Loucy (cell line): ENCODE measurements around the gene SMIM14.
"Not testable (repeated sequence)": the region's sequence is repeated elsewhere in the genome, so short reads cannot be mapped to it uniquely, and the experiment has no call there.

Experiments
- H2AFZ ChIP-seq: fragments of 200-600 bp; sonication (generic); 2 replicates; pipeline ENCODE4 v1.6.0; 2016; ENCODE audit warnings: antibody characterized with exemption, mild to moderate bottlenecking, low read length, moderate library complexity
- H3F3A ChIP-seq: fragments of 200-600 bp; 2 replicates; pipeline ENCODE4 v1.6.0; 2016; ENCODE audit warnings: antibody characterized with exemption, low read depth, mild to moderate bottlenecking
- H3K27me3 ChIP-seq: fragments of 200-600 bp; sonication (generic); 2 replicates; pipeline ENCODE4 v1.6.1; 2014; ENCODE audit warnings: low read length, mild to moderate bottlenecking; ENCODE audit not compliant: insufficient read depth, poor library complexity, severe bottlenecking
- H3K36me3 ChIP-seq: fragments of 200-600 bp; sonication (generic); 2 replicates; pipeline ENCODE4 v1.6.1; 2016; ENCODE audit warnings: low read length; ENCODE audit not compliant: insufficient read depth
- H3K4me1 ChIP-seq: fragments of 200-600 bp; sonication (generic); 2 replicates; pipeline ENCODE4 v1.5.1; 2014; ENCODE audit warnings: low read length, mild to moderate bottlenecking; ENCODE audit not compliant: insufficient read depth, poor library complexity, severe bottlenecking
- H3K4me2 ChIP-seq: fragments of 200-600 bp; sonication (generic); 2 replicates; pipeline ENCODE4 v1.6.0; 2014; ENCODE audit warnings: antibody characterized with exemption, low read length, low read depth, mild to moderate bottlenecking; ENCODE audit not compliant: poor library complexity, severe bottlenecking
- H3K4me3 ChIP-seq: fragments of 200-600 bp; sonication (generic); 2 replicates; pipeline ENCODE4 v1.5.1; 2014; ENCODE audit warnings: low read length, mild to moderate bottlenecking, mixed read lengths; ENCODE audit not compliant: poor library complexity, severe bottlenecking
- H3K79me2 ChIP-seq: fragments of 200-600 bp; sonication (generic); 2 replicates; pipeline ENCODE4 v1.6.1; 2014; ENCODE audit warnings: low read length; ENCODE audit not compliant: insufficient read depth
- H3K9ac ChIP-seq: fragments of 200-600 bp; sonication (generic); 2 replicates; pipeline ENCODE4 v1.6.0; 2014; ENCODE audit warnings: mild to moderate bottlenecking, low read depth, low read length, moderate library complexity; ENCODE audit not compliant: poor library complexity, severe bottlenecking
- H3K9me2 ChIP-seq: fragments of 200-600 bp; sonication (generic); replicated peaks from 2 replicates; pipeline ENCODE4 v1.6.1; 2016; ENCODE audit warnings: low read depth, low read length, mixed read lengths
- H3K9me3 ChIP-seq: fragments of 200-600 bp; sonication (generic); 2 replicates; pipeline ENCODE4 v1.6.1; 2014; ENCODE audit warnings: mild to moderate bottlenecking, antibody characterized with exemption, low read length, low read depth; ENCODE audit not compliant: insufficient read depth
- H4K20me1 ChIP-seq: fragments of 200-600 bp; sonication (generic); 2 replicates; pipeline ENCODE4 v1.6.0; 2014; ENCODE audit warnings: antibody characterized with exemption, low read length, mild to moderate bottlenecking; ENCODE audit not compliant: insufficient read depth, poor library complexity, severe bottlenecking
- CTCF ChIP-seq: fragments of 200-600 bp; sonication (generic); conservative IDR thresholded peaks from 2 replicates; pipeline ENCODE4 v1.5.1; 2014; ENCODE audit warnings: mild to moderate bottlenecking, antibody characterized with exemption, low read length
- EZH2phosphoT487 ChIP-seq: fragments of 200-600 bp; IDR thresholded peaks from 2 replicates; pipeline ENCODE4 v1.6.1; 2018; ENCODE audit warnings: antibody characterized with exemption, mild to moderate bottlenecking, moderate library complexity, borderline replicate concordance

The SMIM14 gene

GRCh38 chr4:39548425-39549067 is 90.1 kb downstream of the SMIM14 start:
- Histone ChIP-seq H3K79me2 (no peaks in the 10 kb centered on the region), H3K36me3 (no peaks in the 10 kb centered on the region), H3K4me2 (no peak overlapping the region), H3K9me3 (no peaks in the 10 kb centered on the region), H3K4me1 (no peaks in the 10 kb centered on the region), H3K9me2 (no peaks in the 10 kb centered on the region), H4K20me1 (no peaks in the 10 kb centered on the region), H2AFZ (no peak overlapping the region), H3F3A (no peaks in the 10 kb centered on the region), H3K4me3 (no peak overlapping the region), H3K27me3 (no peaks in the 10 kb centered on the region), H3K9ac (no peak overlapping the region)
- TF ChIP-seq CTCF (no peak), EZH2phosphoT487 (no peak)

- TF ChIP-seq EZH2phosphoT487, result no peak
- TF ChIP-seq CTCF, result no peak
- H3K4me1 ChIP-seq, result no peaks in the 10 kb centered on the region
- no peaks in the 10 kb centered on the region for H3K79me2 ChIP-seq
- no peaks in the 10 kb centered on the region for H3K36me3 ChIP-seq
- no peaks in the 10 kb centered on the region for H3K27me3 ChIP-seq
- H3F3A ChIP-seq, result no peaks in the 10 kb centered on the region
- H3K9ac ChIP-seq, result no peak overlapping the region
- no peak overlapping the region for H3K4me2 ChIP-seq
- H3K9me3 ChIP-seq, result no peaks in the 10 kb centered on the region
- H2AFZ ChIP-seq, result no peak overlapping the region
- H3K9me2 ChIP-seq, result no peaks in the 10 kb centered on the region
- H3K4me3 ChIP-seq, result no peak overlapping the region
- H4K20me1 ChIP-seq, result no peaks in the 10 kb centered on the region
These were observed 93.9 kb downstream of the SMIM14 start for GRCh38 chr4:39544580-39545315.

GRCh38 chr4:39544080-39544479 is 94.6 kb downstream of the SMIM14 start:
- not testable (repeated sequence) for H3F3A ChIP-seq, H3K79me2 ChIP-seq, H2AFZ ChIP-seq, H3K4me3 ChIP-seq, H3K27me3 ChIP-seq, H3K36me3 ChIP-seq, H4K20me1 ChIP-seq, H3K4me2 ChIP-seq, H3K4me1 ChIP-seq, H3K9ac ChIP-seq, H3K9me2 ChIP-seq, H3K9me3 ChIP-seq

- Histone ChIP-seq H3K4me2 (no peak overlapping the region), H4K20me1 (no peaks in the 10 kb centered on the region), H2AFZ (no peak overlapping the region), H3F3A (no peaks in the 10 kb centered on the region), H3K79me2 (no peaks in the 10 kb centered on the region), H3K27me3 (no peaks in the 10 kb centered on the region), H3K4me3 (no peak overlapping the region), H3K36me3 (no peaks in the 10 kb centered on the region), H3K9me3 (no peaks in the 10 kb centered on the region), H3K9me2 (no peaks in the 10 kb centered on the region), H3K4me1 (no peaks in the 10 kb centered on the region), H3K9ac (no peak overlapping the region)
- TF ChIP-seq CTCF (no peak), EZH2phosphoT487 (no peak)
These were observed 95.6 kb downstream of the SMIM14 start for GRCh38 chr4:39543034-39543433.
